ENCODE data around the gene FERMT3. TPM values are rescaled to one million over a fixed set of nuclear protein-coding genes. Genes with fewer than 3 reads are reported as not detected.

The FERMT3 gene
- polyA plus RNA-seq, 3 donors: 289 to 421 (median 310) TPM

DNA sequence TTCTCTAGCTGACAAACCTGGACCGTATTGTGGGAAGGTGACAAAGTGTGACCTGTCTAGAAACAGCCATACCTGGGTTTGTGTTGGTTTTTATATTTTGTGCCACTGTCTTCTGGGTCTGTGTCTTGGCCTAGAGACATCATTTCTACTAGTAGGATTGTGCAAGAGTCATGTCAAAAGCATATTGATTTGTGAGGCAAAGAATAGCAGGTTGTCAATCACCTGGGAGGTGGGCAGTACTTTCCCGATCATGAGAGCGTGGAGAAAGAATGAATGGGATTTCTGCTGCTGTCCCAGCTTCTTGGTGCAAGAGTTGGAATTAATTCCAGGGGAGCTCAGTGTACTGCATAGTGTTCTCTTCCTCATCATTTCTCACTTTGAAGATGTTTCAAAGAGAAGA is 5.0 kb upstream of the FERMT3 start:
- Mint-ChIP-seq H3K9me3 (peaks cover 0 to 1% (median 0%) of the 10 kb centered on the region in 7 donors), H3K36me3 (peaks cover 65 to 80% of the 10 kb centered on the region in 2 donors), H3K4me3 (no peak overlapping the region), H3K27ac (peak overlapping the region in 2 of 7 donors; percentile 0 to 3), H3K4me1 (peaks cover 40% of the 10 kb centered on the region), H3K27me3 (ENCODE audit: low read depth in 3 of 3) (peaks cover 0 to 2% (median 0%) of the 10 kb centered on the region in 3 donors)
- peaks cover 33 to 46% of the 10 kb centered on the region in 2 donors for H3K4me1 ChIP-seq (ENCODE audit: control insufficient read depth in 1 of 2, insufficient read depth in 2 of 2, low read length in 2 of 2)
- TF ChIP-seq, protein P1, sequence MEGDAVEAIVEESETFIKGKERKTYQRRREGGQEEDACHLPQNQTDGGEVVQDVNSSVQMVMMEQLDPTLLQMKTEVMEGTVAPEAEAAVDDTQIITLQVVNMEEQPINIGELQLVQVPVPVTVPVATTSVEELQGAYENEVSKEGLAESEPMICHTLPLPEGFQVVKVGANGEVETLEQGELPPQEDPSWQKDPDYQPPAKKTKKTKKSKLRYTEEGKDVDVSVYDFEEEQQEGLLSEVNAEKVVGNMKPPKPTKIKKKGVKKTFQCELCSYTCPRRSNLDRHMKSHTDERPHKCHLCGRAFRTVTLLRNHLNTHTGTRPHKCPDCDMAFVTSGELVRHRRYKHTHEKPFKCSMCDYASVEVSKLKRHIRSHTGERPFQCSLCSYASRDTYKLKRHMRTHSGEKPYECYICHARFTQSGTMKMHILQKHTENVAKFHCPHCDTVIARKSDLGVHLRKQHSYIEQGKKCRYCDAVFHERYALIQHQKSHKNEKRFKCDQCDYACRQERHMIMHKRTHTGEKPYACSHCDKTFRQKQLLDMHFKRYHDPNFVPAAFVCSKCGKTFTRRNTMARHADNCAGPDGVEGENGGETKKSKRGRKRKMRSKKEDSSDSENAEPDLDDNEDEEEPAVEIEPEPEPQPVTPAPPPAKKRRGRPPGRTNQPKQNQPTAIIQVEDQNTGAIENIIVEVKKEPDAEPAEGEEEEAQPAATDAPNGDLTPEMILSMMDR (IDR thresholded peaks at IDR 0.05): no peak
- no peak overlapping the region for H3K4me2 ChIP-seq (replicated peaks; ENCODE audit: extremely low read depth, low read length, poor library complexity, severe bottlenecking)
- peaks cover 5% of the 10 kb centered on the region for H4K20me1 ChIP-seq (ENCODE audit: insufficient read depth, low read length)
- H3K9me3 ChIP-seq (replicated peaks in 1 of 2; ENCODE audit: control insufficient read depth in 1 of 2, insufficient read depth in 1 of 2, low read length in 2 of 2): no peaks in the 10 kb centered on the region
- H3K27ac ChIP-seq (ENCODE audit: low read depth in 1 of 2, low read length in 2 of 2): no peak overlapping the region
- no peaks in the 10 kb centered on the region for H3K27me3 ChIP-seq (ENCODE audit: control insufficient read depth in 2 of 2, insufficient read depth in 2 of 2, low read length in 2 of 2)
- H3K79me2 ChIP-seq (ENCODE audit: insufficient read depth, low read length): peaks cover 11% of the 10 kb centered on the region
- H3K4me3 ChIP-seq (replicated peaks in 1 of 3; ENCODE audit: low read depth in 2 of 3, low read length in 3 of 3): no peak overlapping the region
- no peak overlapping the region for H2AFZ ChIP-seq (ENCODE audit: insufficient read depth, low read depth, low read length, poor library complexity, severe bottlenecking)
- H3K36me3 ChIP-seq (replicated peaks in 1 of 2; ENCODE audit: control insufficient read depth in 1 of 2, insufficient read depth in 2 of 2, low read length in 2 of 2): peaks cover 61 to 76% of the 10 kb centered on the region in 2 donors
- 83% methylated on average over 2 of the region's 3 CpGs for WGBS (ENCODE audit: insufficient coverage)
- intact Hi-C loops (cut with micrococcal nuclease): no loop called here
- H3K9ac ChIP-seq (ENCODE audit: insufficient read depth, low read length, poor library complexity, severe bottlenecking): no peak overlapping the region
- DNase-seq: no peak

DNA sequence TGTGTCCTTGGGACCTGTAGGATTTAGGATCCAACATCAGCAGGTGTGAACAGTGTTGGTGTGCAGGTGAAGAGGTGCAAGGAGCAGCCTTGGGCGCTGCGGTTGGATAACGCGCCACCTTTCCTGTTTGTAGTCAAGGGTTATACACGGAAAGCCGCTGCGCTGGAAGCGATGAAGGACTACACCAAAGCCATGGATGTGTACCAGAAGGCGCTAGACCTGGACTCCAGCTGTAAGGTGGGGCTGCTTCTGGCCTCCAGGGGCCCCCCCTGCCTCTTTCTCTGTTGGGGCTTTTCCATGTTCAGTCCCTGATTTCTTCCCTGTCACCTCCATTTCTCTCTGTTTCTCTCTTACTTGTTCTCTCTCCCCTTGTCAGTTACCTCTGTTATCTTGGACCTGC is 3.5 kb upstream of the FERMT3 start:
- H3K27me3 ChIP-seq (ENCODE audit: control insufficient read depth in 2 of 2, insufficient read depth in 2 of 2, low read length in 2 of 2): no peaks in the 10 kb centered on the region
- peaks cover 9% of the 10 kb centered on the region for H4K20me1 ChIP-seq (ENCODE audit: insufficient read depth, low read length)
- Mint-ChIP-seq H3K4me1 (peaks cover 40% of the 10 kb centered on the region), H3K9me3 (peaks cover 0 to 1% (median 0%) of the 10 kb centered on the region in 7 donors), H3K27me3 (ENCODE audit: low read depth in 3 of 3) (no peaks in the 10 kb centered on the region), H3K36me3 (peaks cover 51 to 65% of the 10 kb centered on the region in 2 donors), H3K4me3 (no peak overlapping the region), H3K27ac (peak overlapping the region in 1 of 7 donors; percentile 51)
- no peak overlapping the region for H3K9ac ChIP-seq (ENCODE audit: insufficient read depth, low read length, poor library complexity, severe bottlenecking)
- WGBS (ENCODE audit: insufficient coverage): 92% methylated on average over 8 of the region's 9 CpGs
- no peak overlapping the region for H3K4me3 ChIP-seq (replicated peaks in 1 of 3; ENCODE audit: low read depth in 2 of 3, low read length in 3 of 3)
- intact Hi-C loops (cut with micrococcal nuclease): no loop called here
- H3K9me3 ChIP-seq (replicated peaks in 1 of 2; ENCODE audit: control insufficient read depth in 1 of 2, insufficient read depth in 1 of 2, low read length in 2 of 2): no peaks in the 10 kb centered on the region
- H3K79me2 ChIP-seq (ENCODE audit: insufficient read depth, low read length): peaks cover 26% of the 10 kb centered on the region
- H3K4me2 ChIP-seq (replicated peaks; ENCODE audit: extremely low read depth, low read length, poor library complexity, severe bottlenecking): no peak overlapping the region
- peaks cover 36 to 55% of the 10 kb centered on the region in 2 donors for H3K4me1 ChIP-seq (ENCODE audit: control insufficient read depth in 1 of 2, insufficient read depth in 2 of 2, low read length in 2 of 2)
- H3K27ac ChIP-seq (ENCODE audit: low read depth in 1 of 2, low read length in 2 of 2): no peak overlapping the region
- no peak for DNase-seq
- TF ChIP-seq, protein P1 (IDR thresholded peaks at IDR 0.05): no peak
- H3K36me3 ChIP-seq (replicated peaks in 1 of 2; ENCODE audit: control insufficient read depth in 1 of 2, insufficient read depth in 2 of 2, low read length in 2 of 2): peaks cover 47 to 62% of the 10 kb centered on the region in 2 donors
- no peak overlapping the region for H2AFZ ChIP-seq (ENCODE audit: insufficient read depth, low read depth, low read length, poor library complexity, severe bottlenecking)

Measured in CD14-positive monocyte (primary cell).